Measurements from ENCODE around the gene ANKRD13C. TPM values are rescaled to one million over a fixed set of nuclear protein-coding genes. Genes with fewer than 3 reads are reported as not detected.

Gene ANKRD13C
- total RNA-seq, 3 donors from 2014 or later: 20.8 to 29.9 (median 28.5) TPM

- intact Hi-C loops (cut with DNase I; ENCODE audit: low total_unique reads): no loop called here
- Histone ChIP-seq H3K9me3 (no peaks in the 10 kb centered on the region), H3K27me3 (no peaks in the 10 kb centered on the region), H3K4me3 (no peak overlapping the region), H3K36me3 (peaks cover 7% of the 10 kb centered on the region), H3K4me1 (peaks cover 0 to 3% of the 10 kb centered on the region in 2 donors), H3K27ac (no peak overlapping the region)
- no peak for DNase-seq (ENCODE audit: low spot score in 2 of 2)
- TF ChIP-seq POLR2A (IDR thresholded peaks at IDR 0.05) (no peak), CTCF (IDR thresholded peaks at IDR 0.05) (no peak), POLR2AphosphoS5 (IDR thresholded peaks at IDR 0.05) (no peak)
These were observed 123.0 kb downstream of the ANKRD13C start for GRCh38 chr1:70231475-70231874.

- H3K4me1 ChIP-seq: peaks cover 0 to 3% of the 10 kb centered on the region in 2 donors
- no peaks in the 10 kb centered on the region for H3K27me3 ChIP-seq
- H3K36me3 ChIP-seq: peaks cover 7% of the 10 kb centered on the region
- H3K27ac ChIP-seq: no peak overlapping the region
- no peak for TF ChIP-seq CTCF (IDR thresholded peaks at IDR 0.05)
- H3K9me3 ChIP-seq: no peaks in the 10 kb centered on the region
- DNase-seq (ENCODE audit: low spot score in 2 of 2): no peak
- intact Hi-C loops (cut with DNase I; ENCODE audit: low total_unique reads): no loop called here
- no peak overlapping the region for H3K4me3 ChIP-seq
These were observed 125.9 kb downstream of the ANKRD13C start for GRCh38 chr1:70228670-70229069.

GRCh38 chr1:70227439-70227838 lies 127.1 kb downstream of the ANKRD13C start:
- H3K27ac ChIP-seq: no peak overlapping the region
- peaks cover 0 to 3% of the 10 kb centered on the region in 2 donors for H3K4me1 ChIP-seq
- peaks cover 6% of the 10 kb centered on the region for H3K36me3 ChIP-seq
- H3K27me3 ChIP-seq: no peaks in the 10 kb centered on the region
- TF ChIP-seq CTCF (IDR thresholded peaks at IDR 0.05) (no peak), POLR2A (IDR thresholded peaks at IDR 0.05) (no peak), POLR2AphosphoS5 (IDR thresholded peaks at IDR 0.05) (no peak)
- intact Hi-C loops (cut with DNase I; ENCODE audit: low total_unique reads): no loop called here
- no peak overlapping the region for H3K4me3 ChIP-seq
- no peaks in the 10 kb centered on the region for H3K9me3 ChIP-seq
- DNase-seq (ENCODE audit: low spot score in 2 of 2): no peak

- Histone ChIP-seq H3K27ac (no peak overlapping the region), H3K27me3 (no peaks in the 10 kb centered on the region), H3K36me3 (no peaks in the 10 kb centered on the region), H3K4me3 (no peak overlapping the region), H3K9me3 (no peaks in the 10 kb centered on the region), H3K4me1 (peaks cover 0 to 3% of the 10 kb centered on the region in 2 donors)
- DNase-seq (ENCODE audit: low spot score in 2 of 2): no peak
- TF ChIP-seq POLR2A (IDR thresholded peaks at IDR 0.05) (no peak), POLR2AphosphoS5 (IDR thresholded peaks at IDR 0.05) (no peak), CTCF (IDR thresholded peaks at IDR 0.05) (no peak)
- intact Hi-C loops (cut with DNase I; ENCODE audit: low total_unique reads): no loop called here
These were observed 129.6 kb downstream of the ANKRD13C start for GRCh38 chr1:70224954-70225353.

- DNase-seq (ENCODE audit: low spot score in 2 of 2): no peak
- H3K9me3 ChIP-seq: no peaks in the 10 kb centered on the region
- intact Hi-C loops (cut with DNase I; ENCODE audit: low total_unique reads): no loop called here
- H3K4me1 ChIP-seq: no peaks in the 10 kb centered on the region
- H3K27ac ChIP-seq: peak overlapping the region; percentile 98 to 99
- H3K4me3 ChIP-seq: peak overlapping the region in 2 of 3 donors; percentile 70 to 79
- no peaks in the 10 kb centered on the region for H3K36me3 ChIP-seq
- TF ChIP-seq POLR2AphosphoS5 (IDR thresholded peaks at IDR 0.05) (no peak), CTCF (IDR thresholded peaks at IDR 0.05) (no peak), POLR2A (IDR thresholded peaks at IDR 0.05) (no peak)
- H3K27me3 ChIP-seq: no peaks in the 10 kb centered on the region
These were observed 131.7 kb downstream of the ANKRD13C start for GRCh38 chr1:70222716-70223235.
